Kidney epithelial cell (primary cell): ENCODE data around the gene GNA15. TPM values are rescaled to one million over a fixed set of nuclear protein-coding genes. Genes with fewer than 3 reads are reported as not detected.

Experiments
- DNase-seq: peaks from one replicate; pipeline ENCODE4 v3.0.0-alpha.2; 2010; ENCODE audit warnings: low read depth
- H3K27me3 ChIP-seq: 2 replicates; pipeline ENCODE4 v1.6.0; 2011; ENCODE audit warnings: low read length; ENCODE audit not compliant: control insufficient read depth, insufficient read depth
- H3K36me3 ChIP-seq: 2 replicates; pipeline ENCODE4 v1.5.1; 2011; ENCODE audit warnings: low read length; ENCODE audit not compliant: control insufficient read depth, insufficient read depth
- H3K4me3 ChIP-seq: 2 replicates; pipeline ENCODE4 v1.5.1; 2011; ENCODE audit warnings: low read depth, mild to moderate bottlenecking, control low read depth, low read length
- total RNA-seq: library from RNA; depleted of rRNA; stranded (reverse); fragments of >200 nt; gene quantifications from 2 replicates; pipeline ENCODE4 v1.2.3, GENCODE V29; 2015
- TF ChIP-seq, protein P1 (sequence below): IDR thresholded peaks from 2 replicates; pipeline ENCODE4 v1.5.1; 2011; ENCODE audit warnings: mild to moderate bottlenecking, moderate library complexity, low read length, control low read depth, inconsistent platforms; ENCODE audit not compliant: insufficient read depth, poor library complexity, severe bottlenecking

GNA15 gene
- total RNA-seq, 1 donor from 2014 or later: 2.3 TPM

DNA sequence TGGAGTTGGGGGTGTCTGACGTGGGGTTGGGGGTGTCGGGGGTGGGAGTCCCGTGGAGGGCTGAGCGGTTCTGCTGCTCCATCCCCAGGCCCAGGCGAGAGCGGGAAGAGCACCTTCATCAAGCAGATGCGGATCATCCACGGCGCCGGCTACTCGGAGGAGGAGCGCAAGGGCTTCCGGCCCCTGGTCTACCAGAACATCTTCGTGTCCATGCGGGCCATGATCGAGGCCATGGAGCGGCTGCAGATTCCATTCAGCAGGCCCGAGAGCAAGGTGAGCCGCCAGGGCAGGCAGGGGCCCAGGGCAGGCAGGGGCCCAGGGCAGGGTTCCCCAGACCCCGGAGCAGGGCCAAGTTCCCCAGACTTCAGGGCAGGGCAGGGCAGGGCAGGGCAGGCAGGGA, 12.7 kb downstream of the GNA15 start:
- TF ChIP-seq, protein P1, sequence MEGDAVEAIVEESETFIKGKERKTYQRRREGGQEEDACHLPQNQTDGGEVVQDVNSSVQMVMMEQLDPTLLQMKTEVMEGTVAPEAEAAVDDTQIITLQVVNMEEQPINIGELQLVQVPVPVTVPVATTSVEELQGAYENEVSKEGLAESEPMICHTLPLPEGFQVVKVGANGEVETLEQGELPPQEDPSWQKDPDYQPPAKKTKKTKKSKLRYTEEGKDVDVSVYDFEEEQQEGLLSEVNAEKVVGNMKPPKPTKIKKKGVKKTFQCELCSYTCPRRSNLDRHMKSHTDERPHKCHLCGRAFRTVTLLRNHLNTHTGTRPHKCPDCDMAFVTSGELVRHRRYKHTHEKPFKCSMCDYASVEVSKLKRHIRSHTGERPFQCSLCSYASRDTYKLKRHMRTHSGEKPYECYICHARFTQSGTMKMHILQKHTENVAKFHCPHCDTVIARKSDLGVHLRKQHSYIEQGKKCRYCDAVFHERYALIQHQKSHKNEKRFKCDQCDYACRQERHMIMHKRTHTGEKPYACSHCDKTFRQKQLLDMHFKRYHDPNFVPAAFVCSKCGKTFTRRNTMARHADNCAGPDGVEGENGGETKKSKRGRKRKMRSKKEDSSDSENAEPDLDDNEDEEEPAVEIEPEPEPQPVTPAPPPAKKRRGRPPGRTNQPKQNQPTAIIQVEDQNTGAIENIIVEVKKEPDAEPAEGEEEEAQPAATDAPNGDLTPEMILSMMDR: no peak
- Histone ChIP-seq H3K4me3 (no peak overlapping the region), H3K27me3 (peaks cover 8% of the 10 kb centered on the region), H3K36me3 (no peaks in the 10 kb centered on the region)
- no peak for DNase-seq

DNA sequence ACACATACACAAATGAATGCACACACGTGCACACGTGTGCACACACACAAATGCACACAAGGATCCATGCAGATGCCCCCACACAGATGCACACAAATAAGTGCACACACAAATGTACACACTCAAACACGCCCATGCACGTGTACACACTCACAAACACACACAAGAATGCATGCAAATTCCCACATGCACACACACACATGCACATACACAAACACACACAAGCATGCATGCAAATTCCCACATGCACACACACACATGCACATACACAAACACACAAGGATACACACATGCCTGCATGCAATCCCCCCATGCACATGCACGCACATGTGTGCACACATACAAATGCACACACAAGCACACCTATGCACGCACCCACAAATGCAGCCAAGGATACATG, 13.3 kb downstream of the GNA15 start:
- TF ChIP-seq, protein P1: no peak
- no peak for DNase-seq
- H3K4me3 ChIP-seq: no peak overlapping the region
- no peaks in the 10 kb centered on the region for H3K36me3 ChIP-seq
- H3K27me3 ChIP-seq: peaks cover 8% of the 10 kb centered on the region

DNA sequence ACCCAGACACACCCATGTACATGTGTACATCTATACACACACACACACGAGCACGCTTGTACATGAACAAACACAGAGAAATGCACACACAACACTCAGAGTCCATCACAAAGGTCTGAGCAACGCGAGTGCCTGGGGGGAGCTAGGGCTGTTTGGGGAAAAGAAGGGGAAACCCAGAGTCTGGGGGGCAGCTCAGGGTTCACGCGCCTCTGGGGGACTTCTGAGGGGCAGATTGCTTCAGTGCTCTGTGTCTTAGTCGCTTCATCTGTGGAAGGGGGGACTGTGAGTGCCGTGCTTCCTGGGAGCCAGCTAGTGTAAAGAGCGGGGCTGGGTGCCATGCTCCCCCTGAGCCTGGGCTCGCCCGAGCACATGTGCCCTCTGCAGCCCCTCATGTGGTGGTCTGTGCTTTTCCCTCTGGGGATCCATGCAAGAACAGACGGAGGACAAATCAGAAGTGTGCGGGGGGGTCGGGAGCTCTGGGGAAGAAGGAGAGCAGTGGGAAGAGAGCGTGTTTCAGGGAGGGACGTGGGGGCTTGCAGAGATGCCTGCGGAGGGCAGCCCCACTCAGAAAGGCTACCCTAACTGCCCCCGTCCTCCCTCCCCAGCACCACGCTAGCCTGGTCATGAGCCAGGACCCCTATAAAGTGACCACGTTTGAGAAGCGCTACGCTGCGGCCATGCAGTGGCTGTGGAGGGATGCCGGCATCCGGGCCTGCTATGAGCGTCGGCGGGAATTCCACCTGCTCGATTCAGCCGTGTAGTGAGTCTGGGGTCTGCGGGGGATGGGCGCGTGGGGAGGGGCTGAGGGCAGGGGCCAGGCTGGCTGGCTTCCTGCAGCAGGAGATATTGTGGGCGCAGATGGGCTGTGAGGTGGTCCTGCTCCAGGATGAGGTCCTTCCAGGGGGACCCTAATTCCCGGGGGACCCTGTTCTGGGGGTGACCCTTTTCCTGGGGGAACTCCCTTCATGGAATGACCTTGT, 14.0 kb downstream of the GNA15 start:
- Histone ChIP-seq H3K27me3 (peaks cover 8% of the 10 kb centered on the region), H3K4me3 (no peak overlapping the region), H3K36me3 (no peaks in the 10 kb centered on the region)
- DNase-seq: no peak
- TF ChIP-seq, protein P1: no peak

DNA sequence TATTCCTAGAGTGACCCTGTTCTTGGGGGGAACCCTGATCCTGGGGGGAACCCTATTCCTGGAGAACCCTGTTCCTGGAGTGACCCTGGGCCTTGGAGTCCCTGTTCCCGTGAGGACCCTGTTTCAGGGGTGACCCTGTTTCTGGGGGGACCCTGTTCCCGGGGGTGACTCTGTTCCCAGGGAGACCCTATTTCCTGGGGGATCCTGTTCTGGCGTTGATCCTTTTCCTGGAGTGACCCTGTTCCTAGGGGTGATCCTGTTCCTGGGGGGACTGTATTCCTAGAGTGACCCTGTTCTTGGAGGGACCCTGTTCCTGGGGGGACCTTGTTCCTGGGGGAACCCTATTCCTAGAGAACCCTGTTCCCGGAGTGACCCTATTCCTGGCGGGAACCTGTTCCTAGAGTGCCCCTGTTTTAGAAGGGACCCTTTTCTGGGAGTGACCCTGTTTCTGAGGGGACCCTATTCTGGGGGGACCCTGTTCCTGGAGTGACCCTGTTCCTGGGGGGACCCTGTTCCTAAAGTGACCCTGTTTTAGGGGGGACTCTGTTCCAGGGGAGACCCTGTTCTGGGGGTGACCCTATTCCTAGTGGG, 15.0 kb downstream of the GNA15 start:
- H3K36me3 ChIP-seq: no peaks in the 10 kb centered on the region
- no peak for DNase-seq
- TF ChIP-seq, protein P1: no peak
- no peak overlapping the region for H3K4me3 ChIP-seq
- peaks cover 8% of the 10 kb centered on the region for H3K27me3 ChIP-seq

DNA sequence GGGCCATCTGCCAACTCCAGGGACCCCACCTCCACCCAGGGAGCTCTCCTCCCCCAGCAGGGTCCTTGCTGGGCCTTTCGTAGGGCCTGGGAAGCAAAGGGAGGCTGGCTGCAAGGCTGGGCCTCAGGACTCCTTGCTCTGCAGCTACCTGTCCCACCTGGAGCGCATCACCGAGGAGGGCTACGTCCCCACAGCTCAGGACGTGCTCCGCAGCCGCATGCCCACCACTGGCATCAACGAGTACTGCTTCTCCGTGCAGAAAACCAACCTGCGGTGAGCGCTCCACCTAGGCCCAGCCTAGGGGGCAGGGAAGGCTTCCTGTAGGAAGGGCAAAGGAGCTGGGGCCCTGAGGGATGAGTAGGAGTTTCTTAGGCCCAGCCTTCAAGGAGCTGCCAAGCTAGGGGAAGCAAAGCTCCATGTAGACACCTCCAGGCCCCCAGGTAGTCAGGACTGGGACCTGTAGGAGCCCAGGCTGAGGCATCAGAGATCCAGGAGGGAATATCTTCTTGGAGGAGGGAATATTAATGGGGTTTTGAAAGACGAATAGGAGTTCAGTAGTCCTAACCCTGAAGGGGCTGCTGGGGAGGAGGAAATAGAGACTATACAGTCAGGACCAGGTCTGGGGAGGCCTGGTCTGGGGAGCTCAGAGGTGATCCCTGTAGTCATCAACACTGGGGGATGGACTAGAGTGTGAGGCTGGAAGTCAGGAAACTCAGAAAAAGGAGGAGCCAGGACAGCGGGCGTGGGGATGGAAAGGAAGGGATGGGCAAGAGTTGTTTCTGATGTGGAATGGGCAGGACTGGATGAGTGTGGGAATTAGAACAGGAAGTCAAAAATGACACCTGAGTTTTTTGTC, 16.0 kb downstream of the GNA15 start:
- no peaks in the 10 kb centered on the region for H3K36me3 ChIP-seq
- DNase-seq: no peak

More for the DNA sequence above, 16.0 kb downstream of the GNA15 start:
- Histone ChIP-seq H3K4me3 (no peak overlapping the region), H3K27me3 (peaks cover 8% of the 10 kb centered on the region)
- TF ChIP-seq, protein P1: no peak
